Psoas muscle (tissue), 8 donors: ENCODE data around the gene BCKDK. TPM values are rescaled to one million over a fixed set of nuclear protein-coding genes. Genes with fewer than 3 reads are reported as not detected.

Experiments
- ATAC-seq, 4 donors: fragments of 200-7000 bp; cut with Tn5 transposase; one replicate each; pipeline ENCODE4 v1.9.1; 2020; ENCODE audit warnings: moderate library complexity in 3 of 4, mild to moderate bottlenecking in 2 of 4
- DNase-seq, 2 donors: peaks; one replicate each; pipeline ENCODE4 v3.0.0-alpha.2; 2020
- H3K27ac ChIP-seq: fragments of 200-600 bp; one replicate; pipeline ENCODE4 v1.8.0; 2022
- H3K27me3 ChIP-seq, 3 donors: fragments of 200-600 bp in 1 of 3; one replicate each; pipeline versions ENCODE4 v1.6.1 to v1.8.0; 2013 to 2022; ENCODE audit warnings: low read length in 2 of 3, mild to moderate bottlenecking in 2 of 3, moderate library complexity in 1 of 3; ENCODE audit not compliant: insufficient read depth in 3 of 3
- H3K36me3 ChIP-seq, 2 donors: fragments of 200-600 bp in 1 of 2; one replicate each; pipeline versions ENCODE4 v1.6.1 to v1.8.0; 2013 to 2022; ENCODE audit warnings: low read depth in 1 of 2, mild to moderate bottlenecking in 1 of 2, moderate library complexity in 1 of 2; ENCODE audit not compliant: insufficient read depth in 1 of 2
- H3K4me1 ChIP-seq: fragments of 200-600 bp; one replicate; pipeline ENCODE4 v1.8.0; 2022
- H3K4me3 ChIP-seq: fragments of 200-600 bp; one replicate; pipeline ENCODE4 v1.8.0; 2022; ENCODE audit warnings: mild to moderate bottlenecking
- H3K9me3 ChIP-seq: fragments of 200-600 bp; one replicate; pipeline ENCODE4 v1.8.0; 2022
- CTCF ChIP-seq: fragments of 200-600 bp; IDR thresholded peaks from one replicate; pipeline ENCODE4 v1.8.0; 2022; ENCODE audit warnings: antibody characterized with exemption
- WGBS, 3 donors: extraction: QIAGEN DNeasy Blood & Tissue Kit; methylation state at CpG; one replicate each; pipeline versions ENCODE4 v1.1.6 to v1.1.7; 2013; 5-methylcytosine and 5-hydroxymethylcytosine counted together
- intact Hi-C, 2 donors: fragments of 100-400 bp; cut with DNase I; formaldehyde crosslinking; loops; one replicate each; pipeline versions ENCODE4 v1.11.0 to v1.14.2; 2022
- polyA plus RNA-seq, 3 donors: library from polyadenylated mRNA; stranded (reverse); fragments of 200-250 nt; gene quantifications; one replicate each; pipeline ENCODE4 v1.2.3, GENCODE V29; 2013
- total RNA-seq, 4 donors: library from RNA; stranded (reverse); fragmentation: NEBNext Ultra II Directional in 2 of 4; extraction: Animal tissue kit (Norgen Biotek cat#: 25700) in 2 of 4; gene quantifications; one replicate each; pipeline versions ENCODE4 v1.2.1 to v1.2.4, GENCODE V29; 2021 to 2023
- donor health status: healthy with polysubstance abuse.
- donor health status: DM: no; HTN: no; CAD: no; lungs with moderate emphysema.
- donor health status: Bipolar disorder and iron deficiency.
- donor health status: healthy.
- donor health status: DM: yes; HTN: yes; CAD: no.
- donor health status: DM: no; HTN: no; CAD: no.
- donor health status: DM: no; HTN: no; CAD: no.
- donor health status: DM: yes; HTN: yes; CAD: no.

BCKDK gene
- total and polyA plus RNA-seq, 7 donors: 36.7 to 72.8 (median 52.5) TPM

- WGBS, 3 donors: 70 to 80% (median 71%) methylated on average over 8 of the region's 8 CpGs
- Histone ChIP-seq H3K27ac (no peak overlapping the region), H3K27me3 (no peaks in the 10 kb centered on the region), H3K4me1 (no peaks in the 10 kb centered on the region), H3K36me3 (peaks cover 0 to 69% of the 10 kb centered on the region in 2 donors), H3K4me3 (no peak overlapping the region), H3K9me3 (no peaks in the 10 kb centered on the region)
- intact Hi-C loops: no loop called here
- peak in 1 of 2 donors; percentile 46 for DNase-seq
- no peak for TF ChIP-seq CTCF
- ATAC-seq: no peak
Measured at GRCh38 chr16:31087481-31087880, 20.7 kb upstream of the BCKDK start.

GRCh38 chr16:31087971-31088370 lies 20.2 kb upstream of the BCKDK start:
- DNase-seq (peak in 1 of 2 donors; percentile 23), ATAC-seq (no peak)
- H3K4me1 ChIP-seq: no peaks in the 10 kb centered on the region
- no peaks in the 10 kb centered on the region for H3K9me3 ChIP-seq
- no peaks in the 10 kb centered on the region for H3K27me3 ChIP-seq
- H3K27ac ChIP-seq: no peak overlapping the region
- no peak for TF ChIP-seq CTCF
- H3K36me3 ChIP-seq: peaks cover 0 to 65% of the 10 kb centered on the region in 2 donors
- H3K4me3 ChIP-seq: no peak overlapping the region
- intact Hi-C loops: no loop called here
- WGBS, 3 donors: 85 to 95% (median 87%) methylated on average over 5 of the region's 5 CpGs

DNA sequence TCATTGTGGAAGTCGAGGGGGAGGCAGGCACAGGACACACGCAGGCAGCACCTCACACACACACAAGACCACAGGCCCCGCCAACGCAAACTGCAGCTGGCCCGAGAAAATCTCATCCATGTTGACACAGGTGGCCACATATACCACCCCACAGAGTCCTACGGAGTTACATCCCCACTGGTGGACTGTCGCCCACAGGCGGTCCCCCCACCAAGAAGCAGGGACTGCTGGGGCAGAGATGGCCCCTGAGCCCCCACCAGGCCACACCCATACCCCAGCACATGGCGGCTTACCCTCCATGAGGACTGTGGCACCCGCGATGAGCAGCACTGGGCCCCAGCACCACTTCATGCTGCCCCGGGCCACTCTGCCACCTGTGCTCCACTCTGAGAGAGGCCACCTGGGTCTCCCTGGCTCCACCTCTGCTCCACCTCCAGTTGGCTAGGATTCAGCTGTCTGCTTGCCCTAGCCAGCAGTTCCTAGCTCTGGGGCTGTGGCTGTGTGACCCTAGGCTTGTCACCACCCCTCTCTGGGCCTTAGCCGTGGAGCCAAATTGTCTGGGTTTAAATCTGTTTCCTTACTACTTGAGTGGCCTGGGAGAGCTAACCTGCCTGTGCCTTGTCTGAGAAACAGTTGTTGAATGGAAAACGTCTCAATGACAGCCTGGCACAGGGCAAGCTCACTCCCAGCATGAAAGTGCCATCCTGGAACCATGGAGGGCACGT lies 19.6 kb upstream of the BCKDK start, which contains the start of gene PRSS53:
PRSS53 (minus strand) TSS at position 485 of the 725 bp plus-strand sequence; CDS start at position 351, 134 bp downstream.
- Histone ChIP-seq H3K36me3 (peaks cover 0 to 59% of the 10 kb centered on the region in 2 donors), H3K27ac (no peak within 1 kb of the TSS), H3K27me3 (no peaks in the 10 kb centered on the region), H3K9me3 (no peaks in the 10 kb centered on the region), H3K4me1 (no peaks in the 10 kb centered on the region), H3K4me3 (no peak within 1 kb of the TSS)
- peak in 1 of 2 donors; percentile 55 for DNase-seq
- WGBS, 3 donors: 77 to 84% (median 80%) methylated on average over 15 of the region's 15 CpGs
- intact Hi-C loops: no loop called here
- no peak for ATAC-seq
- no peak for TF ChIP-seq CTCF

DNA sequence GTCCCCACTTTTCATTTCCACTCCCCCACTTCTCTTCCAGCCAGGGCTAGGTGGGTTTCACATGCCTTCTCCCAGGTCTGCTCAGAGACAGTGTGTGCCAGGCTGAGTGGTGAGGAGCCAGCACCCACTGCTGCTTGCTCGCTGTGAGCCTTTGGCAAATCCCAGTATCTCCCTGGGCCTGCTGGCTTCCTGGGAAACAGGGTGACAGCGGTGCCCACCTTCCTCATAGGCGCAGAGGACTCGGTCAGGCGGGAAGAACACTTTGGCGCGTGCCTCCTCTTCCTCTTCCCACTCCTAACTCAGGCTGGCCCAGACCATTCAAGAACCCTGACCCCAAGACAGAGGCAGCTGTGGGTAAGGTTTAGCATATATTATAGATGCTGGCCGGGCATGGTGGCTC lies 19.0 kb upstream of the BCKDK start:
- Histone ChIP-seq H3K9me3 (no peaks in the 10 kb centered on the region), H3K4me1 (no peaks in the 10 kb centered on the region), H3K4me3 (no peak overlapping the region), H3K36me3 (peaks cover 0 to 53% of the 10 kb centered on the region in 2 donors), H3K27me3 (no peaks in the 10 kb centered on the region), H3K27ac (no peak overlapping the region)
- ATAC-seq (no peak), DNase-seq (peak in 1 of 2 donors; percentile 36)
- no peak for TF ChIP-seq CTCF
- 88 to 95% (median 91%) methylated on average over 8 of the region's 8 CpGs for WGBS, 3 donors
- intact Hi-C loops: no loop called here
